Measurements from ENCODE around the gene CASP3. TPM values are rescaled to one million over a fixed set of nuclear protein-coding genes. Genes with fewer than 3 reads are reported as not detected.

CASP3 gene
- total RNA-seq: 17.4 and 21.2 TPM in 2 replicates

DNA sequence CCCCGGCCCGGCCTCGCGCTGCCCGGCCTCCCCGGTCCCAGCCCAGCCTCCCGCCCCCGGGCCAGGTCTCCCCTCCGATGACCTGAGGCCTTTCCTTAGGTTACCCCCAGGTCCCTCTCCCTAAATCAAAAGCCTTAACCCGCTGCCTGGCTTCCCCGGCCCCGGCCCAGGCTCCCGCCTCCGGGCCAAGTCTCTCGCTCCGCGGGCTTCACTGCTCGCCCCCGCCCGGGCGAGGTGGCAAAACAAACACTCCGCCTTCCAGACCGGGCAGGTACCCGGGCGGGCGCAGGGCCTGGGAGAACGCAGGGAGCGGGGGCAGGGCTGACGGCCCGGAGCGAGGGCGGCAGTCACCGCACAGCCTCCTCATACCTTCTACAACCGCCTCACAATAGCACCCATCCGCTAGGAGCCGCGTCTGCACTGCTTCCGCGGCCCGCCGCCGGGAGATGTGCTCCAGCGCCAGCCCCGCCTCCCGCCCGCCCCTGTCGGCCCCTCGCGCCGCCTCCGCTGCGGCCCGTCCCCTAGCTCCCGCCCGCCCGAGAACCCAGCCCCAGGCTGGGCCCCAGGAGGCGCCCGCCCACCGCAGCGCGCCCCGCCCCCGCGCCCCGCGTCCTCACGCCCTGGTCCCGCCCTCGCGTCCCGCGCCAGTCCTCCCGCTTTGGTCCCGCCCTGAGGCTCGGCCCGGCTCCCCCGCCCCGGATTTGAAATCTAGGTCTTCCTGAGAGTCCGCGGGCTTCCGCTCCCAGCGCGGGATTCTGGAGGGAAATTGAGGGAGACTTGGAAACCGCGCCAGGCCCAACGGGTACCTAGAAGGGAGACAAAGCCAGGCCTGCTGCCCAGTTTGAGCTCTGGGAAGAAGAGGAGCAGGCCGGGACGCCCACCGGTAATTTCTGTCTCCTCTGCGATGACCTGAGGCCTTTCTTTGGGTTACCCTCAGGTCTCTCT lies at the start of gene CASP3, which contains the start of gene PRIMPOL:
Gene CASP3, minus strand, starts transcription at position 422 of the 945 bp plus-strand sequence. CDS start 10,994 bp downstream, outside the sequence.
Gene PRIMPOL, plus strand, starts transcription at position 713 of the 945 bp plus-strand sequence. CDS start 7,403 bp downstream, outside the sequence.

Other genes with a start within 250 kb of the CASP3 start
- 14.1 and 15.1 TPM in 2 replicates for gene IRF2, start 174.9 kb downstream of the CASP3 start, total RNA-seq
- 13.8 and 20.8 TPM in 2 replicates for gene PRIMPOL, start 291 bp upstream of the CASP3 start, total RNA-seq
- 34.3 and 41.7 TPM in 2 replicates for gene CENPU, start 84.6 kb upstream of the CASP3 start, total RNA-seq
- gene ACSL1, start 176.5 kb upstream of the CASP3 start, total RNA-seq: 11.3 and 13.4 TPM in 2 replicates